Measurements from ENCODE around the gene OSBPL9.

DNA sequence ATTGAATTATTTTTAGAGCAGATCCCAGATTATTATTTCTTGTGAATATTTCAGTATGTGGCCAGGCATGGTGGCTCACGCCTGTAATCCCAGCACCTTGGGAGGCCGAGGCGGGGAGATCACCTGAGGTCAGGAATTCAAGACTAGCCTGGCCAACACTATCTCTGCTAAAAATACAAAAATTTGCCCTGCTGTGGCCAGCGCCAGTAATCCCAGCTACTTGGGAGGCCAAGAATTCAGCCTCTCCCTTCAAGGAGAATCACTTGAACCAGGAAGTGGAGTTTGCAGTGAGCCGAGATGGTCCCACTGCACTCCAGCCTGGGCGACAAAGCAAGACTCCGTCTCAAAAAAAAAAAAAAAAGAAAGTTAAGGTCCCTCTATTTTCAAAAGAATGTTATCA lies 4.3 kb downstream of the OSBPL9 start:
- TF ChIP-seq POLR2A (IDR thresholded peaks at IDR 0.05; ENCODE audit: low read depth, low read length) (no peak), POLR2AphosphoS5 (IDR thresholded peaks at IDR 0.05; ENCODE audit: low read depth, low read length) (no peak)

Measured in GM12892 (cell line).